Embryonic facial prominence (tissue), 1 donor: ENCODE results near the gene HNRNPK.
A peak's percentile ranks its signal among the peaks of the same experiment; 100 is the strongest.

Source experiments
- DNase-seq: peaks from one replicate; pipeline ENCODE4 v3.0.0-alpha.2; 2016; ENCODE audit errors: extremely low spot score

HNRNPK gene

GRCh38 chr9:83934569-83935275 is 45.3 kb downstream of the HNRNPK start:
- DNase-seq = no peak

GRCh38 chr9:83933790-83934189 is 46.2 kb downstream of the HNRNPK start:
- DNase-seq = no peak

GRCh38 chr9:83932851-83933250 is 47.2 kb downstream of the HNRNPK start:
- no peak for DNase-seq

- no peak for DNase-seq
These were observed 48.0 kb downstream of the HNRNPK start for GRCh38 chr9:83932011-83932410.

- DNase-seq = no peak
These were observed 49.1 kb downstream of the HNRNPK start for GRCh38 chr9:83930881-83931280.

- no peak for DNase-seq
These were observed 52.4 kb downstream of the HNRNPK start for GRCh38 chr9:83927591-83927990.

- DNase-seq = peak; percentile 92
These were observed 58.9 kb downstream of the HNRNPK start, which contains the start of gene KIF27 for GRCh38 chr9:83920927-83921707. Gene KIF27 (minus strand): TSS chr9:83921432. CDS start chr9:83915591, 5,841 bp downstream.

- peak; percentile 29 for DNase-seq
These were observed 59.5 kb downstream of the HNRNPK start for GRCh38 chr9:83920469-83920926.

- no peak for DNase-seq
These were observed 60.9 kb downstream of the HNRNPK start for GRCh38 chr9:83919111-83919510.
